Left lung (tissue), 10 donors: ENCODE results near the gene SCLY. TPM values are rescaled to one million over a fixed set of nuclear protein-coding genes. Genes with fewer than 3 reads are reported as not detected.

ENCODE experiments used
- ATAC-seq: fragments of 200-7000 bp; cut with Tn5 transposase; one replicate; pipeline ENCODE4 v1.9.1; 2020; ENCODE audit warnings: moderate library complexity
- DNase-seq, 4 donors: peaks; one replicate each; pipeline ENCODE4 v3.0.0-alpha.2; 2013 to 2020
- H3K27ac ChIP-seq, 2 donors: fragments of 200-600 bp; sonication (generic) in 1 of 2; one replicate each; pipeline versions ENCODE4 v1.5.0 to v1.8.0; 2020 to 2021
- H3K27me3 ChIP-seq, 2 donors: fragments of 200-600 bp; sonication (generic) in 1 of 2; one replicate each; pipeline versions ENCODE4 v1.5.0 to v1.8.0; 2020 to 2021
- H3K36me3 ChIP-seq, 2 donors: fragments of 200-600 bp; sonication (generic) in 1 of 2; one replicate each; pipeline versions ENCODE4 v1.5.0 to v1.8.0; 2020 to 2021
- H3K4me1 ChIP-seq, 2 donors: fragments of 200-600 bp; one replicate each; pipeline ENCODE4 v1.8.0; 2021
- H3K4me3 ChIP-seq, 2 donors: fragments of 200-600 bp; sonication (generic) in 1 of 2; one replicate each; pipeline versions ENCODE4 v1.5.0 to v1.8.0; 2020 to 2021; ENCODE audit warnings: mild to moderate bottlenecking in 1 of 2
- H3K9me3 ChIP-seq, 2 donors: fragments of 200-600 bp; sonication (generic) in 1 of 2; one replicate each; pipeline versions ENCODE4 v1.5.0 to v1.8.0; 2020 to 2021
- intact Hi-C, 2 donors: fragments of 100-400 bp; cut with DNase I; formaldehyde crosslinking; loops; one replicate each; pipeline versions ENCODE4 v1.11.2 to v1.14.2; 2022
- polyA plus RNA-seq, 6 donors: library from polyadenylated mRNA; unstranded; fragments of 120-200 nt; gene quantifications; one replicate each; pipeline ENCODE4 v1.2.1, GENCODE V29; 2013; ENCODE audit not compliant: insufficient read length in 6 of 6
- total RNA-seq, 2 donors: library from RNA; stranded (reverse); fragmentation: NEBNext Ultra II Directional; extraction: Animal tissue kit (Norgen Biotek cat#: 25700); gene quantifications; one replicate each; pipeline ENCODE4 v1.2.1, GENCODE V29; 2021
- TF ChIP-seq, protein P1 (sequence below), 2 donors: fragments of 200-600 bp; sonication (generic) in 1 of 2; IDR thresholded peaks; one replicate each; pipeline versions ENCODE4 v1.5.0 to v1.8.0; 2021; ENCODE audit warnings: antibody characterized with exemption in 2 of 2
- donor health status: DM: no; HTN: yes; CAD: no.
- donor health status: DM: no; HTN: no; CAD: no.

SCLY gene
- total and polyA plus RNA-seq, 8 donors, result 10.9 to 20.9 (median 15.2) TPM

DNA sequence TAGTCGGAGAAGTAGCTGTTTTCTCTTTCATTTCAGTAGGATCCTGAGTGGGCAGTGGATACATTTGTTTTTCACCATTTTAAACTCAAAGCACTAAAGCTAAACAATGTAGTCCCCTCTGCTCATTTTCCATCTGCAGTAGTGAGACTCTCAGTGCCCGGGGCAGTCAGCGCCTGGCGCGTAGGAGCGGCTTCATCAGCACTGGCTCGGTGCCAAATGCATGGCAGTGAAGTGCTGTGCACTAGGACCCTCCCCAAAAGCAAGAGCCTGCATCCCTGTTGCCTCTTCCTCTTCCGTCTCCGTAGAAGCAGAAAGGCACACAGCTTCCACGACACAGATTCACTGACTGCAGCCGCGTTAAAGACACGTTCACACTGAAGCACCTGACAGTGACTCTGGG is 20.3 kb downstream of the SCLY start:
- no peak overlapping the region for H3K27ac ChIP-seq

DNA sequence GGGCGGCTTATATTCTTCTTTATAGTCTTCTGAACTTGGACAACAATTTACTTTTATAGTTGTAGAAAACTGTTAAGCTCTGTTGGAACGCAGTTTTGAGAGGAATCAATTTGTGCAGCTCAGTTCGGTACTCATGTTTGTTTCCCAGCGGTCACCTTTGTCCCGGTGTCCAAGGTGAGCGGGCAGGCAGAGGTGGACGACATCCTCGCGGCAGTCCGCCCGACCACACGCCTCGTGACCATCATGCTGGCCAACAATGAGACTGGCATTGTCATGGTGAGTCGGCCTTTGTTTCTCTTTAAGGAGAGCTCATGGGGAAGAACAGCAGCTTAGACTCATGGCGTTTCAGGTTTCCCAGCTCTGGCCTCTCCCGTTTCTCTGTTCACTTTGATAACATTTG is 20.8 kb downstream of the SCLY start:
- no peak for DNase-seq
- H3K4me1 ChIP-seq, result peaks cover 0 to under 1% of the 10 kb centered on the region in 2 donors
- no peak for ATAC-seq
- intact Hi-C loops, result no loop called here
- H3K27me3 ChIP-seq, result no peaks in the 10 kb centered on the region
- H3K27ac ChIP-seq, result no peak overlapping the region
- TF ChIP-seq, protein P1, sequence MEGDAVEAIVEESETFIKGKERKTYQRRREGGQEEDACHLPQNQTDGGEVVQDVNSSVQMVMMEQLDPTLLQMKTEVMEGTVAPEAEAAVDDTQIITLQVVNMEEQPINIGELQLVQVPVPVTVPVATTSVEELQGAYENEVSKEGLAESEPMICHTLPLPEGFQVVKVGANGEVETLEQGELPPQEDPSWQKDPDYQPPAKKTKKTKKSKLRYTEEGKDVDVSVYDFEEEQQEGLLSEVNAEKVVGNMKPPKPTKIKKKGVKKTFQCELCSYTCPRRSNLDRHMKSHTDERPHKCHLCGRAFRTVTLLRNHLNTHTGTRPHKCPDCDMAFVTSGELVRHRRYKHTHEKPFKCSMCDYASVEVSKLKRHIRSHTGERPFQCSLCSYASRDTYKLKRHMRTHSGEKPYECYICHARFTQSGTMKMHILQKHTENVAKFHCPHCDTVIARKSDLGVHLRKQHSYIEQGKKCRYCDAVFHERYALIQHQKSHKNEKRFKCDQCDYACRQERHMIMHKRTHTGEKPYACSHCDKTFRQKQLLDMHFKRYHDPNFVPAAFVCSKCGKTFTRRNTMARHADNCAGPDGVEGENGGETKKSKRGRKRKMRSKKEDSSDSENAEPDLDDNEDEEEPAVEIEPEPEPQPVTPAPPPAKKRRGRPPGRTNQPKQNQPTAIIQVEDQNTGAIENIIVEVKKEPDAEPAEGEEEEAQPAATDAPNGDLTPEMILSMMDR (IDR thresholded peaks at IDR 0.05), result no peak
- H3K9me3 ChIP-seq, result no peaks in the 10 kb centered on the region
- peaks cover 0 to 55% of the 10 kb centered on the region in 2 donors for H3K36me3 ChIP-seq
- no peak overlapping the region for H3K4me3 ChIP-seq

More for the DNA sequence above, 20.3 kb downstream of the SCLY start:
- Histone ChIP-seq H3K4me1 (no peaks in the 10 kb centered on the region), H3K4me3 (no peak overlapping the region), H3K36me3 (peaks cover 0 to 52% of the 10 kb centered on the region in 2 donors), H3K27me3 (no peaks in the 10 kb centered on the region), H3K9me3 (no peaks in the 10 kb centered on the region)
- ATAC-seq, result no peak
- TF ChIP-seq, protein P1 (IDR thresholded peaks at IDR 0.05), result no peak
- no peak for DNase-seq
- intact Hi-C loops, result no loop called here

DNA sequence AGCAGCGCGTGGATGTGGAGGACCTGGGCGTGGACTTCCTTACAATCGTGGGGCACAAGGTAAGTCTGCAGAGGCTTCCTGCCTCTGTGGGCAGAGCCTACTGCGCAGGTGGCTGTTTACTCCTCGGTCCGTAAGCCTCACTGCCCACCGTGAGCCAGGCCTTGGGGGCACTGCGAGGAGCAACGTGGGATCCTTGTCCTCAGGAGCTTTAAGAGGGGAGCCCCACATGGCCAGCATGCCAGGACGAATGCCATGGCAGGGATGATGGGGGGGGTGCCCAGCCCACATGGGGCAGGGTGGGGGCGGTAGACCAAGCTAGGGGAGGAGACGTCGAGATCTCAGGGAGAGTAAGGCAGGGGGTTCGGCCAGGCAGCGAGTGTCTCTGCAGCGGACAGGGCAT is 21.4 kb downstream of the SCLY start:
- intact Hi-C loops, result no loop called here
- no peaks in the 10 kb centered on the region for H3K9me3 ChIP-seq
- H3K27me3 ChIP-seq, result no peaks in the 10 kb centered on the region
- H3K4me3 ChIP-seq, result no peak overlapping the region
- TF ChIP-seq, protein P1 (IDR thresholded peaks at IDR 0.05), result no peak
- H3K36me3 ChIP-seq, result peaks cover 0 to 54% of the 10 kb centered on the region in 2 donors
- H3K4me1 ChIP-seq, result peaks cover 0 to 6% of the 10 kb centered on the region in 2 donors
- ATAC-seq (no peak), DNase-seq (no peak)
- no peak overlapping the region for H3K27ac ChIP-seq

DNA sequence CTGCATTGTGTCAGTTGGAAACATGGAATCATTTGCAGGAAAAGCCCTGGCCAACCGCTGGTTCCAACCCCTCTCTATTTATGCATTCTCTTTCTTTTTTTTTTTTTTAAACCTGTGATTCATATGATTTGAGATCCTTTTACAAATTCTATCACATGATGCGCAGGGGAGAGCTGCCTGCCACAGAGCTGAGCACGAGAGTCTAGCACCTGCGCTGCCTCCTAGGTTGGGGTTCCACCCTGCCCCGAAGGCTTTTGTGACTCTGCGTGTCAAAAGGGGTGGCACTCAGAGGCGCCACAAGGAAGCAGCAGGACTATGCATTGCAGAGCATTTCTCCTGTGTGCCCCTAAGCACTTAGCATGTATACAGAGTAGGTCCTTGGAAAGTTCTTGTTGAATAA is 22.0 kb downstream of the SCLY start:
- Histone ChIP-seq H3K4me1 (peaks cover 0 to 10% of the 10 kb centered on the region in 2 donors), H3K27ac (no peak overlapping the region), H3K27me3 (no peaks in the 10 kb centered on the region), H3K36me3 (peaks cover 0 to 50% of the 10 kb centered on the region in 2 donors), H3K4me3 (no peak overlapping the region), H3K9me3 (no peaks in the 10 kb centered on the region)
- ATAC-seq (no peak), DNase-seq (no peak)
- intact Hi-C loops, result no loop called here
- TF ChIP-seq, protein P1 (IDR thresholded peaks at IDR 0.05), result no peak

DNA sequence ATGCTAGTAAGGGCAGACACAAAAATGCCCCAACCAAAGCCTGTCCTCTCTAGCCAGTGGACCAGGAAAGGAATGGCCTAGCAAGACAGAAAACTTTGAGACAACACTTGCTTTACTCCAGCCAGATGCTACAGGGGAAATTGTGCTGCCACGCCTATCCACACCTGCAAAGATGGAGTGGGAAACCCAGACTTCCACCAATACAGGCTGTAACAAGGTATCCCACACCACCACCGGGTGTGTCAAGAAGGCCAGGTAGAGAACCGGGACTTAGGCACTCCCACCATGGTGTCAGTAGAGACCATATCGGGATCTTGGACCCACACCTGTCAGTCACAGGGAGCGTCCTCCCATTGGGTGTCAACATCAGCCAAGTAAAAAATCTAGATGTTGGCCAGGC is 23.1 kb downstream of the SCLY start:
- ATAC-seq (no peak), DNase-seq (no peak)
- Histone ChIP-seq H3K9me3 (no peaks in the 10 kb centered on the region), H3K27ac (no peak overlapping the region), H3K4me3 (no peak overlapping the region), H3K4me1 (peaks cover 0 to 10% of the 10 kb centered on the region in 2 donors), H3K36me3 (peaks cover 0 to 50% of the 10 kb centered on the region in 2 donors), H3K27me3 (no peaks in the 10 kb centered on the region)
- TF ChIP-seq, protein P1 (IDR thresholded peaks at IDR 0.05), result no peak
- intact Hi-C loops, result no loop called here
